B cell (primary cell): ENCODE measurements around the gene PRKD2. TPM values are rescaled to one million over a fixed set of nuclear protein-coding genes. Genes with fewer than 3 reads are reported as not detected.

Experiments
- ATAC-seq: fragments of 200-7000 bp; cut with Tn5 transposase; one replicate; pipeline ENCODE4 v1.10.0; 2021; ENCODE audit warnings: low read depth, mild to moderate bottlenecking, moderate number of reproducible peaks, moderate library complexity
- CTCF ChIA-PET: fragments of 350-600 bp; sonication (Branson Sonifier 250); formaldehyde crosslinking; loops from one replicate; lab custom pipeline; 2021; ENCODE audit warnings: antibody characterized with exemption, inconsistent platforms; lab: Charles Lee
- POLR2A ChIA-PET: fragments of 350-600 bp; sonication (Branson Sonifier 250); formaldehyde crosslinking; loops from one replicate; lab custom pipeline; 2021; ENCODE audit warnings: antibody characterized with exemption; lab: Charles Lee
- DNase-seq: peaks from one replicate; pipeline ENCODE4 v3.0.0; 2013
- H2AFZ ChIP-seq: 2 replicates; pipeline ENCODE4 v1.6.1; 2012; ENCODE audit warnings: mild to moderate bottlenecking, low read depth, low read length; ENCODE audit not compliant: insufficient read depth, poor library complexity, severe bottlenecking
- H3K27ac ChIP-seq, 2 donors: 1 replicate in 1 of 2; 2 replicates in 1 of 2; pipeline ENCODE4 v1.5.1; 2012 to 2013; ENCODE audit warnings: low read length in 2 of 2, mild to moderate bottlenecking in 2 of 2, moderate library complexity in 1 of 2
- H3K27me3 ChIP-seq, 4 experiments: fragments of 200-600 bp in 1 of 4; sonication (generic) in 1 of 4; replicated peaks in 1 of 4; 1 replicate in 2 of 4; 2 replicates in 2 of 4; pipeline versions ENCODE4 v1.6.1 to v1.7.0; 2013 to 2016; ENCODE audit warnings: low read length in 3 of 4, mild to moderate bottlenecking in 2 of 4, mixed read lengths in 1 of 4, moderate library complexity in 1 of 4; ENCODE audit not compliant: insufficient read depth in 4 of 4, control insufficient read depth in 3 of 4; ENCODE audit errors: control extremely low read depth in 1 of 4
- H3K36me3 ChIP-seq, 2 experiments: replicated peaks in 1 of 2; 1 replicate in 1 of 2; 2 replicates in 1 of 2; pipeline versions ENCODE4 v1.6.1 to v1.7.1; 2013; ENCODE audit warnings: low read length in 1 of 2; ENCODE audit not compliant: insufficient read depth in 2 of 2, control insufficient read depth in 1 of 2; ENCODE audit errors: control extremely low read depth in 1 of 2, extremely low read depth in 1 of 2
- H3K4me1 ChIP-seq, 2 donors: fragments of 200-600 bp in 1 of 2; sonication (generic) in 1 of 2; 1 replicate in 1 of 2; 2 replicates in 1 of 2; pipeline versions ENCODE4 v1.5.1 to v1.6.1; 2013 to 2017; ENCODE audit warnings: low read length in 2 of 2; ENCODE audit not compliant: control insufficient read depth in 2 of 2, insufficient read depth in 2 of 2
- H3K4me2 ChIP-seq: replicated peaks from 2 replicates; pipeline ENCODE3; 2012; ENCODE audit warnings: mild to moderate bottlenecking, low read depth, low read length; ENCODE audit not compliant: poor library complexity, severe bottlenecking
- H3K4me3 ChIP-seq, 5 experiments: fragments of 200-600 bp in 1 of 5; sonication (generic) in 1 of 5; 1 replicate in 3 of 5; 2 replicates in 2 of 5; pipeline versions ENCODE4 v1.5.1 to v1.7.0; 2011 to 2016; ENCODE audit warnings: low read length in 4 of 5, mild to moderate bottlenecking in 4 of 5, low read depth in 2 of 5, control low read depth in 1 of 5, moderate library complexity in 1 of 5; ENCODE audit not compliant: insufficient read depth in 1 of 5; ENCODE audit errors: control extremely low read depth in 1 of 5, extremely low read depth in 1 of 5
- H3K79me2 ChIP-seq: fragments of 200-600 bp; sonication (generic); one replicate; pipeline ENCODE4 v1.6.0; 2016; ENCODE audit warnings: low read length; ENCODE audit not compliant: control insufficient read depth, insufficient read depth
- H3K9ac ChIP-seq: fragments of 200-600 bp; sonication (generic); 2 replicates; pipeline ENCODE4 v1.6.1; 2017; ENCODE audit warnings: mild to moderate bottlenecking, low read length, moderate library complexity
- H3K9me3 ChIP-seq, 3 donors: one replicate each; pipeline versions ENCODE4 v1.6.1 to v1.7.1; 2013; ENCODE audit warnings: low read length in 2 of 3; ENCODE audit not compliant: control insufficient read depth in 2 of 3, insufficient read depth in 1 of 3; ENCODE audit errors: control extremely low read depth in 1 of 3
- H4K20me1 ChIP-seq: 2 replicates; pipeline ENCODE4 v1.6.0; 2012; ENCODE audit warnings: mild to moderate bottlenecking, low read length; ENCODE audit not compliant: insufficient read depth, control insufficient read depth, poor library complexity, severe bottlenecking
- H3K27ac Mint-ChIP-seq: one replicate; pipeline ENCODE4 v1.8.0; 2021; ENCODE audit warnings: mixed read lengths
- H3K27me3 Mint-ChIP-seq: one replicate; pipeline ENCODE4 v1.8.0; 2021; ENCODE audit warnings: mixed read lengths
- H3K4me1 Mint-ChIP-seq: one replicate; pipeline ENCODE4 v1.8.0; 2021; ENCODE audit warnings: mixed read lengths
- H3K4me3 Mint-ChIP-seq: one replicate; pipeline ENCODE4 v1.8.0; 2021; ENCODE audit warnings: mixed read lengths
- H3K9me3 Mint-ChIP-seq: one replicate; pipeline ENCODE4 v1.8.0; 2022; ENCODE audit warnings: mixed read lengths; ENCODE audit not compliant: insufficient read depth
- EZH2 ChIP-seq: IDR thresholded peaks from 2 replicates; pipeline ENCODE4 v1.6.1; 2012; ENCODE audit warnings: borderline replicate concordance, low read depth, mild to moderate bottlenecking, moderate library complexity, low read length; ENCODE audit not compliant: insufficient read depth, poor library complexity, severe bottlenecking
- WGBS: methylation state at CpG from one replicate; pipeline ENCODE4 v1.1.5; 2013; ENCODE audit warnings: missing lambda C conversion rate; ENCODE audit not compliant: insufficient coverage; 5-methylcytosine and 5-hydroxymethylcytosine counted together
- intact Hi-C: fragments of 100-400 bp; cut with micrococcal nuclease; formaldehyde crosslinking; loops from one replicate; pipeline ENCODE4 v1.10.0; 2022
- polyA plus RNA-seq: library from polyadenylated mRNA; depleted of rRNA; stranded (reverse); fragments of >200 nt; gene quantifications from 2 replicates; pipeline ENCODE4 v1.2.3, GENCODE V29; 2012
- total RNA-seq, 2 donors: library from RNA; stranded (reverse); fragments of 120-200 nt in 1 of 2; gene quantifications; 1 replicate in 1 of 2; 2 replicates in 1 of 2; pipeline versions ENCODE4 v1.2.3 to v1.2.4, GENCODE V29; 2013 to 2022
- TF ChIP-seq, protein P1 (sequence below): fragments of 200-600 bp; IDR thresholded peaks from one replicate; pipeline ENCODE4 v1.8.0; 2022; ENCODE audit warnings: antibody characterized with exemption, mild to moderate bottlenecking

The PRKD2 gene
- total and polyA plus RNA-seq, 2 donors (not counting 1 experiment from before 2014, with no cell fraction given), result 192 to 208 TPM

DNA sequence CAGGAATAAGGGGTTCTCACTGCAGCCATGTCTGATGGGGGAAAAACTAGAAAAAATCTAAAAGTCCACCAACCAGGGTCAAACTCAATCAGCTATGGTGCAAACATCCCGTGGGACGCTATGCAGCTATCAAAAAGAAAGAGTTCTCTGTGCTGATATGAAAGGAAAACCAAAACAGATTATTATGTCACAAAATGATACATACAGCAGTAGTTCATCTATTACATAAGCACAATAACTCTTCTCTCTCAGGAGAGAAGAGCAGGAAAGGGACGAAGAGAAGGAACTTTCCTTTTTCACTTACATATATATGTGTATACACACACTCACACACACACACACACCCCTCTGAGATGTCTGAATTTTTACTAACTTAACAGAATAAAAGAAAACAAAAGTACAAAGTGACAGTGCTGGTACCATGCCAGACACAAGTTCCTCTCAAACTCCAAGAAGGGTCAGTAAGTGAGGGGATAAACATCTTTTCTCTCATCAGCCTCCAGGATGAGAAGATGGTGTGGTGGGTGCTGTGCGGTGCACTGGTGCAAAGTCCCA, 26.1 kb upstream of the PRKD2 start:
- peaks cover 3 to 26% of the 10 kb centered on the region in 2 experiments for H3K36me3 ChIP-seq
- Mint-ChIP-seq H3K4me1 (peaks cover 52% of the 10 kb centered on the region), H3K27me3 (no peaks in the 10 kb centered on the region), H3K27ac (peak overlapping the region; percentile 15), H3K9me3 (no peaks in the 10 kb centered on the region), H3K4me3 (peak overlapping the region; percentile 45)
- POLR2A ChIA-PET, result no interaction called here
- intact Hi-C loops, result no loop called here
- CTCF ChIA-PET, result interaction anchor here (1.8 to 2.1 kb wide), 2 partner anchors 13 to 39 kb away, joined by 9 to 13 read pairs; no protein-coding TSS in a partner anchor
- peaks cover 84% of the 10 kb centered on the region for H4K20me1 ChIP-seq
- peaks cover 15 to 40% of the 10 kb centered on the region in 2 donors for H3K4me1 ChIP-seq
- H2AFZ ChIP-seq, result no peak overlapping the region
- H3K4me3 ChIP-seq, result no peak overlapping the region
- no peak overlapping the region for H3K4me2 ChIP-seq
- H3K27ac ChIP-seq, result no peak overlapping the region
- TF ChIP-seq, protein P1, sequence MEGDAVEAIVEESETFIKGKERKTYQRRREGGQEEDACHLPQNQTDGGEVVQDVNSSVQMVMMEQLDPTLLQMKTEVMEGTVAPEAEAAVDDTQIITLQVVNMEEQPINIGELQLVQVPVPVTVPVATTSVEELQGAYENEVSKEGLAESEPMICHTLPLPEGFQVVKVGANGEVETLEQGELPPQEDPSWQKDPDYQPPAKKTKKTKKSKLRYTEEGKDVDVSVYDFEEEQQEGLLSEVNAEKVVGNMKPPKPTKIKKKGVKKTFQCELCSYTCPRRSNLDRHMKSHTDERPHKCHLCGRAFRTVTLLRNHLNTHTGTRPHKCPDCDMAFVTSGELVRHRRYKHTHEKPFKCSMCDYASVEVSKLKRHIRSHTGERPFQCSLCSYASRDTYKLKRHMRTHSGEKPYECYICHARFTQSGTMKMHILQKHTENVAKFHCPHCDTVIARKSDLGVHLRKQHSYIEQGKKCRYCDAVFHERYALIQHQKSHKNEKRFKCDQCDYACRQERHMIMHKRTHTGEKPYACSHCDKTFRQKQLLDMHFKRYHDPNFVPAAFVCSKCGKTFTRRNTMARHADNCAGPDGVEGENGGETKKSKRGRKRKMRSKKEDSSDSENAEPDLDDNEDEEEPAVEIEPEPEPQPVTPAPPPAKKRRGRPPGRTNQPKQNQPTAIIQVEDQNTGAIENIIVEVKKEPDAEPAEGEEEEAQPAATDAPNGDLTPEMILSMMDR, result no peak
- no peak for TF ChIP-seq EZH2
- H3K9me3 ChIP-seq, result no peaks in the 10 kb centered on the region
- H3K79me2 ChIP-seq, result peaks cover 89% of the 10 kb centered on the region
- no peak overlapping the region for H3K9ac ChIP-seq
- DNase-seq (no peak), ATAC-seq (no peak)
- 100% methylated on average over 1 of the region's 4 CpGs for WGBS
- no peaks in the 10 kb centered on the region for H3K27me3 ChIP-seq

DNA sequence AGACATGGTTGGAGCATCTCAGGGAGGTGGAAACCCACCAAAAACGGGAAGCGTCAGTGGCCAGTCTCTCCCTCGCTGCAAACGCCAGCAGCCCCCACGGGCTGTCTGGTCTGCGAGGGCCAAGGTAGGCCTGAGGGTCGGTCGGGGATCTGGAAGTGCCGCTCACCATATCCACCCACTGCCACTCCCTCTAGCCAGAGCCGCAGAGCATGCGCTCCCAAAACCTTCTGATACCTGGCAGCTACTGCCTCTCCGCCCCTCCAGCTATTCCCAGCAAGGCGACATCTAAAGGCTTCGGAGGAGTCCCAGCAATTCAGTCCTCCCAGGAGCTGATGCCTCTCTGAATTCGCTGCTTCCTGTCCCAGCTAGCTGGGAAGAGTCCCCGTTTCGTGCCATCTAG, 24.5 kb upstream of the PRKD2 start:
- no peak for DNase-seq
- H3K4me1 ChIP-seq, result peaks cover 10 to 32% of the 10 kb centered on the region in 2 donors
- TF ChIP-seq, protein P1, result no peak
- TF ChIP-seq EZH2, result no peak
- peaks cover 85% of the 10 kb centered on the region for H4K20me1 ChIP-seq
- H2AFZ ChIP-seq, result no peak overlapping the region
- intact Hi-C loops, result no loop called here
- no peak overlapping the region for H3K4me3 ChIP-seq
- CTCF ChIA-PET, result interaction anchor here (0.6 to 2.0 kb wide), 9 partner anchors 8 to 409 kb away, joined by 3 to 13 read pairs (median 4); no protein-coding TSS in a partner anchor
- H3K27me3 ChIP-seq, result no peaks in the 10 kb centered on the region
- no peak overlapping the region for H3K4me2 ChIP-seq
- H3K79me2 ChIP-seq, result peaks cover 94% of the 10 kb centered on the region
- Mint-ChIP-seq H3K4me3 (no peak overlapping the region), H3K4me1 (peaks cover 44% of the 10 kb centered on the region), H3K27me3 (no peaks in the 10 kb centered on the region), H3K27ac (no peak overlapping the region), H3K9me3 (no peaks in the 10 kb centered on the region)
- POLR2A ChIA-PET, result no interaction called here
- H3K9me3 ChIP-seq, result no peaks in the 10 kb centered on the region
- no peak for ATAC-seq
- peaks cover 3 to 42% of the 10 kb centered on the region in 2 experiments for H3K36me3 ChIP-seq
- 91% methylated on average over 15 of the region's 17 CpGs for WGBS
- H3K27ac ChIP-seq, result no peak overlapping the region
- H3K9ac ChIP-seq, result no peak overlapping the region
